Measurements from ENCODE around the gene FEM1B.
"Not testable (repeated sequence)": the region's sequence is repeated elsewhere in the genome, so short reads cannot be mapped to it uniquely, and the experiment has no call there.

The FEM1B gene

GRCh38 chr15:68277603-68278344 is at the start of gene FEM1B:
TSS of gene FEM1B (plus strand) at chr15:68277745. CDS start at chr15:68278418, 673 bp downstream.
- Histone ChIP-seq H3K4me1 (peaks cover 38% of the 10 kb centered on the region), H3K36me3 (replicated peaks) (peaks cover 5% of the 10 kb centered on the region; the same call in 1 of the 2 replicates), H3K4me3 (peak within 1 kb of the TSS; percentile 93), H3K27me3 (ENCODE audit: low read depth) (no peaks in the 10 kb centered on the region), H3K9me3 (no peaks in the 10 kb centered on the region)
- in situ Hi-C loops (cut with MboI; ENCODE audit: low sequenced_read_pairs) = no loop called here
- DNase-seq (ENCODE audit: low spot score in 2 of 2) = peak; percentile 98

DNA sequence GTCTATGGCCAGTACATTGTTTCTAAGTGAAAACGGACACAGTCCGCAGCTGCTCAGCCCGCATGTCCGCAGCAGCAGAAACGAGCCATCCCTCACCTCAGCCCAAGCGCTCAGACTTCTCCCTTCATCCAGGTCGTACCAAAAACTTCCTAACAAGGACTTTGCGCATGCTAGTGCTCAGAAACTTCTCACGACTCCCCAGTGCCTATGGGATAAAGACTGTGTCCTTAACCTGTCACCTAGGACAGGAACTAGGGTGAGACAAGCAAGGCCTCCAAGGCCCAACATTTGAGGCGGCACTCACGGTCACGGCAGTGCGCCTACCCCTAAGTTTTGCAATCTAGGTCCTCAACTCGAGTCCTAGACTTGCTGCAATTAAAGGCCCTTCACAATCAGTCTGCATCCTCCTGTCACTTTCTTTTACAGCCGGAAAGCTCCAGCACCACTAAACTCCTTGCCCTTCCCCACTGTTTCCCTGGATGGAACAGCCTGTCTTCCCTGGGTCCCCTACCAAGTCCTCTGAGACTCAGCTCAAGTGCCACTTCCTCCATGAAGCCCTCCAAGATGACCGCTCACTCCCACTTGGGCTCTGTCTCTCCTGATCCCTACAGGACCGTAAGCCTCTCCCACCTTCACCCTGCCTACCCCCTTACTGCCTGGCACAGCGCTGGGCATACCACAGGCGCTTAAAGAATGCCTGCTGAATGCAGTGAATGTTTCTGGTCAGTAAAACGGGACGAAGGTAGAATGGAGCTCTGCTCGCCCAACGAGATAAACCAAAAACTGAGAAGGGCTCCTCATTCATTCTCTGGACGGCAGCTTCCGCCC is 49.2 kb upstream of the FEM1B start:
- H3K4me3 ChIP-seq = peak overlapping the region; percentile 77
- peaks cover 5% of the 10 kb centered on the region; the same call in 1 of the 2 replicates for H3K9me3 ChIP-seq
- in situ Hi-C loops (cut with MboI; ENCODE audit: low sequenced_read_pairs) = no loop called here
- H3K4me1 ChIP-seq = peaks cover 19% of the 10 kb centered on the region
- H3K36me3 ChIP-seq (replicated peaks) = peaks cover 19% of the 10 kb centered on the region
- H3K27me3 ChIP-seq (ENCODE audit: low read depth) = no peaks in the 10 kb centered on the region
- DNase-seq (ENCODE audit: low spot score in 2 of 2) = peak; percentile 45 to 60

DNA sequence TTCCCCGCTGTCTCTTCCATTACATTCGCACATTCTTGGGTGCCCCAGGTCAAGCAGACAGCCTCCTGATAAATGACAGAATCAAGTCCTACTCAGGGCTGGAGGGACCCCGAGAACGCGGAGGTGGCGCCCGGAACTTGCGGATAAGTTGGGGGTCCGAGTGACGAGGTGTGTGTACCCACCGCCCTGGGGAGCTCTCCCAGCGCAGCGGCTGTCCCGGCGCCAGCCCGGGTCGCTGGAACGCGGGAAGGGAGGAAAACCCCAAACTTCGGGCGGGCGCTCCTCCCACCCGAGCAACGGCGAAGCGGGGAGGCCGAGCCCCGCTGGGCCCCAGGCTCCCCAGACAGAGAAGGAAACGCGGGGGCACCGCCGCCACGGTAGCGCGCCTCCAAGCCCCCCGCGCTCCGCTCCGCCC is 48.6 kb upstream of the FEM1B start:
- no peak for DNase-seq (ENCODE audit: low spot score in 2 of 2)
- no peaks in the 10 kb centered on the region for H3K27me3 ChIP-seq (ENCODE audit: low read depth)
- H3K4me3 ChIP-seq = peak overlapping the region; percentile 77
- peaks cover 19% of the 10 kb centered on the region for H3K4me1 ChIP-seq
- peaks cover 3% of the 10 kb centered on the region; the same call in 1 of the 2 replicates for H3K9me3 ChIP-seq
- H3K36me3 ChIP-seq (replicated peaks) = peaks cover 18% of the 10 kb centered on the region
- in situ Hi-C loops (cut with MboI; ENCODE audit: low sequenced_read_pairs) = no loop called here

- Histone ChIP-seq H3K27me3 (ENCODE audit: low read depth) (no peaks in the 10 kb centered on the region), H3K4me3 (peak within 1 kb of the TSS; percentile 77), H3K36me3 (replicated peaks) (peaks cover 18% of the 10 kb centered on the region), H3K4me1 (peaks cover 19% of the 10 kb centered on the region), H3K9me3 (peaks cover 3% of the 10 kb centered on the region; the same call in 1 of the 2 replicates)
- peak; percentile 87 to 95 for DNase-seq (ENCODE audit: low spot score in 2 of 2)
- in situ Hi-C loops (cut with MboI; ENCODE audit: low sequenced_read_pairs) = no loop called here
These were observed 48.0 kb upstream of the FEM1B start, which contains the start of gene CLN6 for GRCh38 chr15:68229386-68230156. TSS of gene CLN6 (minus strand) at chr15:68229728. CDS start at chr15:68229584, 144 bp downstream.

DNA sequence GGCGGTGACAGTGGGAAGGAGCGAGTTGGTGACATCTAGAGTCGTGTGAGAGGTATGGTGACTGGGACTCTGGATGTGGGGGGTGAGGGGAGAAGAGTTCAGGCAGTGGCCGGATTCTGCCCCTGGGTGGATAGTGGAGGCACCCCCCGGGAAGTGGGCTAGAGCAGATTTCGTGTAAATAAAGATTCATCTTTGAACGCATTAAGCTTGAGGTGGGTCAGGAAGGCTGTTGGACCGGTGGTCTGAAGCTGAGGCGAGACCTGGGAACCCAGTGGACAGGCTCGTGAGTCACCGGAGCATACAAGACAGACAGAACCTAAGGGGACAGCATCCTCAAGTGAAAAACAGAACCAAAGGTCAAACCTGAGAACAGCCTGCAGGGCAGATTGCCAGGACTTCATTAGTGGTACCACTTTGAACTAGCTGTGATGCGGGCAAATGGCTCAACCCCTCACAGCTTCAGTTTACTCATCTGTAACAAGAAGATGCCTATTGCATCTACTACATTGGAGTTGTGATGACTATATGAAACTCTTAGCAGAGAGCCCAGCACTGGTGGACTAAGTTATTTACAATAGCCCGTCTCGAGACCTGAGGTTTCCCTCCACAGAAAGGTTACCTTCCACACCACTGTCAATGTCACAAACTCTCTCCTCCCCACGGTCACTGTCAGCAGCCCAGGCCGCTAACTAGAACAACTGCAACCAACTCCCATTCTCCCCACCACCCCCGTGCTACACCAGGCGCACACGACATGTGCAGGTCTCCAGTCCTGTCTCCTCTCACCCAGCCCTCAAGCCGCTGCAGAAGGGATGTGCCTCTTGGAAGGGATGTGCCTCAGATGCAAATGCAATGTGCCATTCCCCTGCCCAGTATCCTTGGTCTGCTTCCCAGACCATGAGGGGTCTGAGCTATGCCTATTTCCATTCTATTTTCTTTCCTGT is 47.1 kb upstream of the FEM1B start:
- in situ Hi-C loops (cut with MboI; ENCODE audit: low sequenced_read_pairs) = no loop called here

DNA sequence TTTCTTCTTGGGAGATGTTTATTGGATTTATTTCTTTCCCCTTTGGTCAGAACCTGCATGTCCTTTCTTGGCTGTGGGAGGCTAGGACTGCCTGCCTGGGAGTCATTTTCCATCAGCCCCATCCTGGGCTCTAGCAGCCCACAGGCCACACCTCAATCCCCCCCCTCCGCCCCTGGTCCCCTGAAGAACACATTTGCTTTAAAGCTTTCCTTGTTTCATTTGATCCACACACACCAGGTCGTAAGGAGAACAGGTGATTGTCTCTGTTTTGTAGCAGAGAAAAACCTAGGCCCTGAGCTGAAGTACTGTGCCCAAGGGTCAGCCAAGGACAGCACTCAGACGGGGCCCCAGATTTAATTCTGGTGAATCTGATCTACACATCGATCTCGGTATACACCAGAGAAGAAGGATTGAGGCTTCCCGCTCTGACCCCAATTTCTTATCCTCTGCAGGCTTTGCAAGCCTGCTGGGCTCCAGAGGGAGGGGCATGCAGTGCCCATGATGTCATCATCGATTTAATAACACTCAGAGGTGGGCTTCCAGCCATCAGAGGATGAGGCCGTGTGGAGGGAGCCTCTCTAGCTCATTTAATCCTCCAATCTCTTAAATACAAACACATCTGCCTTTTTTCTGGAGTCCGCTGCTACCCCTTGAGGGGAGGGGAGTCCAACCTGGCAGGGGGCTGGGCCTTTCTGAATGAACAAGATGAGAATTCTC is 46.3 kb upstream of the FEM1B start:
- in situ Hi-C loops (cut with MboI; ENCODE audit: low sequenced_read_pairs) = no loop called here
- Histone ChIP-seq H3K4me3 (no peak overlapping the region), H3K27me3 (ENCODE audit: low read depth) (no peaks in the 10 kb centered on the region), H3K9me3 (no peaks in the 10 kb centered on the region), H3K4me1 (peaks cover 19% of the 10 kb centered on the region), H3K36me3 (replicated peaks) (peaks cover 16% of the 10 kb centered on the region)
- no peak for DNase-seq (ENCODE audit: low spot score in 2 of 2)

More for the DNA sequence above, 47.1 kb upstream of the FEM1B start:
- H3K9me3 ChIP-seq = no peaks in the 10 kb centered on the region
- no peak for DNase-seq (ENCODE audit: low spot score in 2 of 2)
- no peaks in the 10 kb centered on the region for H3K27me3 ChIP-seq (ENCODE audit: low read depth)
- peaks cover 19% of the 10 kb centered on the region for H3K4me1 ChIP-seq
- peaks cover 16% of the 10 kb centered on the region for H3K36me3 ChIP-seq (replicated peaks)
- H3K4me3 ChIP-seq = peak overlapping the region; percentile 77

- H3K4me3 ChIP-seq = no peak overlapping the region
- in situ Hi-C loops (cut with MboI; ENCODE audit: low sequenced_read_pairs) = no loop called here
- peaks cover 11% of the 10 kb centered on the region for H3K4me1 ChIP-seq
- no peaks in the 10 kb centered on the region for H3K27me3 ChIP-seq (ENCODE audit: low read depth)
- H3K36me3 ChIP-seq (replicated peaks) = peaks cover 7% of the 10 kb centered on the region
- DNase-seq (ENCODE audit: low spot score in 2 of 2) = no peak
- no peaks in the 10 kb centered on the region for H3K9me3 ChIP-seq
These were observed 45.1 kb upstream of the FEM1B start for GRCh38 chr15:68232449-68232848.

GRCh38 chr15:68232937-68233336 is 44.6 kb upstream of the FEM1B start:
- Histone ChIP-seq H3K4me1 (peaks cover 7% of the 10 kb centered on the region), H3K36me3 (replicated peaks) (peaks cover 4% of the 10 kb centered on the region), H3K4me3 (no peak overlapping the region), H3K9me3 (no peaks in the 10 kb centered on the region), H3K27me3 (ENCODE audit: low read depth) (no peaks in the 10 kb centered on the region)
- in situ Hi-C loops (cut with MboI; ENCODE audit: low sequenced_read_pairs) = no loop called here
- DNase-seq (ENCODE audit: low spot score in 2 of 2) = no peak

GRCh38 chr15:68234060-68234459 is 43.5 kb upstream of the FEM1B start:
- DNase-seq (ENCODE audit: low spot score in 2 of 2) = no peak
- peaks cover 2% of the 10 kb centered on the region for H3K36me3 ChIP-seq (replicated peaks)
- H3K27me3 ChIP-seq (ENCODE audit: low read depth) = no peaks in the 10 kb centered on the region
- no peak overlapping the region for H3K4me3 ChIP-seq
- in situ Hi-C loops (cut with MboI; ENCODE audit: low sequenced_read_pairs) = no loop called here
- H3K4me1 ChIP-seq = peaks cover 7% of the 10 kb centered on the region
- H3K9me3 ChIP-seq = no peaks in the 10 kb centered on the region

- DNase-seq (ENCODE audit: low spot score in 2 of 2); in situ Hi-C loops (cut with MboI; ENCODE audit: low sequenced_read_pairs); H3K36me3 ChIP-seq (replicated peaks); H3K4me1 ChIP-seq; H3K4me3 ChIP-seq; H3K9me3 ChIP-seq; H3K27me3 ChIP-seq (ENCODE audit: low read depth): not testable (repeated sequence)
These were observed 43.0 kb upstream of the FEM1B start for GRCh38 chr15:68234520-68234919.

DNA sequence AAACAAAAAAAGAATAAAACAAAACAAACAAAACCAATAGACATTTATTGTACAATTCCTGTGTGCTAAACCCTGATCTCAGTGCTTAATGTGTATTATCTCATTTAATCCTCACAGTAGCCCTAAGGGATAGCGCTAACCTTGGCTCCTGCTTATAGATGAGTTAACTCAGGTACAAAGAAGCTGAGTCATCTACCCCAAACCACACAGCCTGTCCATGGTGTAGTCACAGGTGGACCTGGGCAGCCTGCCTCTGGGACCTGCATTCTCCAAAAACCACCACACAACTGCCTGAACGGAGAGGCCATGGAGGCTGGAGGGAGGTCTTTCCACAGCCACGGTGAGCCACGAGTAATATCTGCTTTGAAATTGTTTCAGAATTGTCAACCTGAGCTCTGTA is 42.5 kb upstream of the FEM1B start:
- no peak for DNase-seq (ENCODE audit: low spot score in 2 of 2)
- Histone ChIP-seq H3K36me3 (replicated peaks) (no peaks in the 10 kb centered on the region), H3K4me1 (peaks cover 4% of the 10 kb centered on the region), H3K4me3 (no peak overlapping the region), H3K9me3 (no peaks in the 10 kb centered on the region), H3K27me3 (ENCODE audit: low read depth) (no peaks in the 10 kb centered on the region)
- in situ Hi-C loops (cut with MboI; ENCODE audit: low sequenced_read_pairs) = no loop called here

- no peak for DNase-seq (ENCODE audit: low spot score in 2 of 2)
- 0 out of 2 replicates have a peak, but pooled peaks cover under 1% of the 10 kb centered on the region for H3K9me3 ChIP-seq
- no peaks in the 10 kb centered on the region for H3K27me3 ChIP-seq (ENCODE audit: low read depth)
- no peaks in the 10 kb centered on the region for H3K36me3 ChIP-seq (replicated peaks)
- H3K4me1 ChIP-seq = no peaks in the 10 kb centered on the region
- in situ Hi-C loops (cut with MboI; ENCODE audit: low sequenced_read_pairs) = no loop called here
- no peak overlapping the region for H3K4me3 ChIP-seq
These were observed 38.5 kb upstream of the FEM1B start for GRCh38 chr15:68239025-68239424.

Measured in HAP-1 (cell line).